Choroid plexus epithelial cell (primary cell): ENCODE results near the gene CYP39A1.

Experiments
- DNase-seq: peaks from one replicate; pipeline ENCODE4 v3.0.0-alpha.2; 2010; ENCODE audit warnings: low read depth
- H3K4me3 ChIP-seq: 2 replicates; pipeline ENCODE4 v1.5.1; 2011; ENCODE audit warnings: low read depth, mild to moderate bottlenecking, control low read depth, low read length, moderate library complexity
- TF ChIP-seq, protein P1 (sequence below): conservative IDR thresholded peaks from 2 replicates; pipeline ENCODE4 v1.5.1; 2011; ENCODE audit warnings: low read depth, mild to moderate bottlenecking, control low read depth, inconsistent platforms, low read length, moderate library complexity

Gene CYP39A1

GRCh38 chr6:46626228-46626909, 26.2 kb downstream of the CYP39A1 start:
- H3K4me3 ChIP-seq = no peak overlapping the region
- peak; percentile 71 for DNase-seq
- TF ChIP-seq, protein P1, sequence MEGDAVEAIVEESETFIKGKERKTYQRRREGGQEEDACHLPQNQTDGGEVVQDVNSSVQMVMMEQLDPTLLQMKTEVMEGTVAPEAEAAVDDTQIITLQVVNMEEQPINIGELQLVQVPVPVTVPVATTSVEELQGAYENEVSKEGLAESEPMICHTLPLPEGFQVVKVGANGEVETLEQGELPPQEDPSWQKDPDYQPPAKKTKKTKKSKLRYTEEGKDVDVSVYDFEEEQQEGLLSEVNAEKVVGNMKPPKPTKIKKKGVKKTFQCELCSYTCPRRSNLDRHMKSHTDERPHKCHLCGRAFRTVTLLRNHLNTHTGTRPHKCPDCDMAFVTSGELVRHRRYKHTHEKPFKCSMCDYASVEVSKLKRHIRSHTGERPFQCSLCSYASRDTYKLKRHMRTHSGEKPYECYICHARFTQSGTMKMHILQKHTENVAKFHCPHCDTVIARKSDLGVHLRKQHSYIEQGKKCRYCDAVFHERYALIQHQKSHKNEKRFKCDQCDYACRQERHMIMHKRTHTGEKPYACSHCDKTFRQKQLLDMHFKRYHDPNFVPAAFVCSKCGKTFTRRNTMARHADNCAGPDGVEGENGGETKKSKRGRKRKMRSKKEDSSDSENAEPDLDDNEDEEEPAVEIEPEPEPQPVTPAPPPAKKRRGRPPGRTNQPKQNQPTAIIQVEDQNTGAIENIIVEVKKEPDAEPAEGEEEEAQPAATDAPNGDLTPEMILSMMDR = peak; percentile 69

GRCh38 chr6:46618726-46619125, 33.9 kb downstream of the CYP39A1 start:
- TF ChIP-seq, protein P1 = no peak
- no peak for DNase-seq
- no peak overlapping the region for H3K4me3 ChIP-seq

- no peak overlapping the region for H3K4me3 ChIP-seq
- TF ChIP-seq, protein P1 = no peak
- DNase-seq = no peak
These were observed 40.0 kb downstream of the CYP39A1 start for GRCh38 chr6:46612645-46613044.

DNA sequence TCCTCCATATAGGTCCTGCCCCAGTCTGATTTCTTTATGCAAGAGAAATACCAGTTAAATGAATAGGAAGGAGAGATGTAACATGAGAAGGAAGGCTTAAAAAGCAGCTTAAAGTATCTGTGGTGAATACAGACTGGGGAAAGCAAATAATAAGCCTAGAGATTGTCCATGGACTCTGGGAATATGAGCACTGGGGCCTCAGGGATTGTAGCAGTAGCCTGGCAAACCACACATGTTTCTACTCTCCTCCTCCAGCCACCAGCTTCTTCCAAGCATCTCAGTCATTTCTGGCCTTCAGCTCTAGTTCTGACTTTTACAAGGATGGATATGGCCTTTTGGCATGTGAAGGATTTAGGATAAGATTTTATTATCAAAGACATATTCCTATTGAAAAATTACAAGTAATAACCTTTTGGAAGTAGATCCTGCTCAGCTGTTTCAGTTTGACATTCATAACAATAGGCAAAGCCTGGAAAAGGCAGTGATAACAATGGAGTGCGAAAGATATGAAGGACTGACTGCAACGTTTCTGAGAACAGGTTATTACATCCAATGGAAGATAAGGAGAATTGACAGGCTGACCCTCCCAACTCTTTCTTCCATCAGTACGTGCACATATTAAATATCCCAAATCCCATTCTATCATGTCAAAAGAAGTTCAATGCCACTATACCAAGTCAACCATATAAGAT, 41.6 kb downstream of the CYP39A1 start:
- DNase-seq = no peak
- no peak overlapping the region for H3K4me3 ChIP-seq
- TF ChIP-seq, protein P1 = no peak

- no peak overlapping the region for H3K4me3 ChIP-seq
- peak; percentile 10 for DNase-seq
- TF ChIP-seq, protein P1 = no peak
These were observed 46.3 kb downstream of the CYP39A1 start for GRCh38 chr6:46606338-46606737.

DNA sequence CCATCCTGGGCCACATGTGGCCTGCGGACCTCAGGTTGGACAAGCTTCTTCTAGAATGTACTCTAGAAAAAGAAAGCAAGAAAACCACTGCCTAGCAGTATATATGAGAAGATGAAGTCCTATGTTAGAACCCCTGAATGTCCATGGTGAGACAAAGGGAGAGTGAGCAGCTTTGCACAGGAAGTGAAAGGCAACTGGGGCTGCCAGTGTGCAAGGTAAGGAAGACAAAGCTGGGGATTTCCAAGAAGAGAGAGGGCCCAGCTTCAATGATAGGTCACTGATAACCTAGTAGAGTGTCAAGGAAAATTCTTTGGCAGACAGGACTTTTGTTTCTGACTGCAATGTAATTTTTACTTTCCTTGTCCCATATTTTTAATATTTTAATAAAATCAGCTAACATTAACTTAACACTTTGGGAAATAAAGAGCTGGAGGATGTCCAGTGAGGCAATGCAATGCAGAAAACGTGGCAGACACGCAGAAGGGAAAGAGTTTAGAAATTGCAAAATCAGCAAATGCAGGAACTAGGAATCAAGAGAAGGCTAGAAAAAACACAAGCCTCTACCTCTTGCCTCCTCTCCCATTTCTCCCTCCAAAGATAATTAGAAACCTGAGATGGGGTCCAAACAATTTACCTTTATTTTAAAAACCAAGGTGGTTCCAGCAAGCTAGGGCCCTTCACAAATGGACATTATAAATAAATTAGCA, 47.4 kb downstream of the CYP39A1 start:
- TF ChIP-seq, protein P1 = no peak
- DNase-seq = no peak
- no peak overlapping the region for H3K4me3 ChIP-seq
